GM12801 (cell line): ENCODE results near the gene CACNA1C.

Source experiments
- TF ChIP-seq, protein P1 (sequence below): IDR thresholded peaks from one replicate; pipeline ENCODE4 v1.5.1; 2011; ENCODE audit warnings: control low read depth; ENCODE audit not compliant: insufficient read length; ENCODE audit errors: extremely low read depth

Gene CACNA1C

DNA sequence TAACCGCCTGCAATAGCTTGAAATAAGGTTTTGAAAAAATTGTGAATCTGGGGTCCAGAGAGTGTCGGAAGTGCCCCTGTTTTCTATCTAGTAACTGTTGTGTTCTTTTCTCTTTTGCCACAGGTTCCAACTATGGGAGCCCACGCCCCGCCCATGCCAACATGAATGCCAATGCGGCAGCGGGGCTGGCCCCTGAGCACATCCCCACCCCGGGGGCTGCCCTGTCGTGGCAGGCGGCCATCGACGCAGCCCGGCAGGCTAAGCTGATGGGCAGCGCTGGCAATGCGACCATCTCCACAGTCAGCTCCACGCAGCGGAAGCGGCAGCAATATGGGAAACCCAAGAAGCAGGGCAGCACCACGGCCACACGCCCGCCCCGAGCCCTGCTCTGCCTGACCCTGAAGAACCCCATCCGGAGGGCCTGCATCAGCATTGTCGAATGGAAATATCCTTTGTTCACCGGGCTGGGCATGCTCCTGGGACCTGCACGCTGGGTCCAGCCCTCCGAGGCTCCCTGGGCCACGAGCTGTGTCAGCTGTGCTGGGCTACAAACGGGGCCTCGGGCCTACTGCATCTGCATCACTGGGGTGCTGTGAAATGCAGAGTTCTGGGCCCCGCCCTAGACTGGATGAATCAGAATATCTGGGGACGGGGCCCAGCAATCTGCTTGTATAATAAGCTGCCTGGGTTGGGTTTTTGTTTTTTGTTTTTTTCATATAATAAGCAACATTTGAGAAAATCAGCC lies 62.5 kb downstream of the CACNA1C start:
- TF ChIP-seq, protein P1, sequence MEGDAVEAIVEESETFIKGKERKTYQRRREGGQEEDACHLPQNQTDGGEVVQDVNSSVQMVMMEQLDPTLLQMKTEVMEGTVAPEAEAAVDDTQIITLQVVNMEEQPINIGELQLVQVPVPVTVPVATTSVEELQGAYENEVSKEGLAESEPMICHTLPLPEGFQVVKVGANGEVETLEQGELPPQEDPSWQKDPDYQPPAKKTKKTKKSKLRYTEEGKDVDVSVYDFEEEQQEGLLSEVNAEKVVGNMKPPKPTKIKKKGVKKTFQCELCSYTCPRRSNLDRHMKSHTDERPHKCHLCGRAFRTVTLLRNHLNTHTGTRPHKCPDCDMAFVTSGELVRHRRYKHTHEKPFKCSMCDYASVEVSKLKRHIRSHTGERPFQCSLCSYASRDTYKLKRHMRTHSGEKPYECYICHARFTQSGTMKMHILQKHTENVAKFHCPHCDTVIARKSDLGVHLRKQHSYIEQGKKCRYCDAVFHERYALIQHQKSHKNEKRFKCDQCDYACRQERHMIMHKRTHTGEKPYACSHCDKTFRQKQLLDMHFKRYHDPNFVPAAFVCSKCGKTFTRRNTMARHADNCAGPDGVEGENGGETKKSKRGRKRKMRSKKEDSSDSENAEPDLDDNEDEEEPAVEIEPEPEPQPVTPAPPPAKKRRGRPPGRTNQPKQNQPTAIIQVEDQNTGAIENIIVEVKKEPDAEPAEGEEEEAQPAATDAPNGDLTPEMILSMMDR: no peak

DNA sequence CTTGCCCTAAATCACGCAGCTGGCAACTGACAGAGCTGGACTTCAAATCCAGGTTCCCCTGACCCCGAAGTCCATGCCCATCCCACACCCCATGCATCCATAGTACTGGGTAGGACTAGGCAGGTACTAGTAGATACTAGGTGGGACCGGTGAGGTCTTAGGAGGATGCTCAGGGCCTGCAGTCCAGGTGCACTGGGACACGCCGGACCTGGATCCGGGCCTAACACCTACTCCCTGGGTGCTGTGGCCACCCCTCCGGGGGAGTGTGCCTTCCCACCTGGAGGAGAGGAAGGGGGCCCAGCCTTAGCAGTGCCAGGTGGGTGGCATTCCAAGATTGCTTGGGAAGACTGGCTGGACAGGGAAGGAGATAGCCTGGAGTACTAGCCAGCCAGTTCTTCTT lies 64.8 kb downstream of the CACNA1C start:
- TF ChIP-seq, protein P1: no peak

DNA sequence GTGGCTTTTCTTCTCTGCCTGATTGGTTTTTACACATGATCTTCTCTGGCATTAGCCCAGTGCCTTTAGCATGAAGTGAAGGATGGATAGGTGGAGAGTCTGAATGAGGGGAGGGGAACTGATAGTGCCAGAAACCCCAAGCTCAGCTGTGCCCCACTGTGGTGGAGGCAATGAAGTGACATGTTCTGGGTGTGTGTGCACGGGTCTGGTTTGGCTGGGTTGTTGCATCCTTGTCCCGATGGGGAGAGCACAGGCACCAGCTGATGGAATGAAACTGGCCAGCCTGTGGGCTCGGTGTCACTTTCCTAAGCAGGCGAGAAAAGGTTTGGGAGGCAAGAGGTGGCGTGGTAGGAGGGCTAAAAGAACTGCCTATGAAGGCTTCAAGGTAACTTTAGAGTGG lies 65.3 kb downstream of the CACNA1C start:
- TF ChIP-seq, protein P1: no peak

DNA sequence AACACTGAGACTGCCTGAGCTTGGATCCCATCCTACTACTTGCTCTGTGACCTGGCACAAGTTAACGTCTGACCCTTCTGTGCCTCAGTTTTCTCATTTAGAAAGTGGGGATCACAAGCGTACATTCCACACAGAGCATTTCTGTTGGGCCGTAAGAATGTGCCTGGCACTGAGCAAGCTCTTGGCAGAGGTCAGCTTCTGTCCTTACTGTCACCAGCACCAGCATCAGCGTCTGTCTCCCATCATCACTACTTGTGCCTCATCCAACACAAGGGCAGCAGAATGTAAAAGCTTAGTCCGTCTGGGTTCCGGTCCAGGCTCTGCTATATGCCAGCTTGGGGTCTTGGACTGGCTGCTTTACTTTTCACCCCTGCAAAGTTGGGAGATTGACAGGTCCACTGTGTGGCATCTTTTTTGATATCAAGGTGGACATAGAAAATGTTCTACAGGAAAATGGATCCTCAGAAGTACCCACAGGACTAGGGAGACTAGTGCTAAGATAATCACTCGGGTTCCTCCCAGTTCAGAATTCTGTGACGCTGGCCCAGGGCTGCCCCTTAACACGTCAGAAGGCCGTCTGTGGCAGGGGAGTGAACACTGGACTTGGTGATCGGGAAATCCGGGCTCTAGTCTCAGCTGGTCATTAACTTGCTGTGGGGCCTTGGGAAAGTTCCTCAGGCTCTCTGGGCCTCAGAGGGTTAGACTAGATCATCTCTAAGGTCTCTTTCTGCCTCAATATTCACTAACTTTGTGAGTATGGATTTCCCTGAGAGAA lies 65.9 kb downstream of the CACNA1C start:
- TF ChIP-seq, protein P1: no peak

DNA sequence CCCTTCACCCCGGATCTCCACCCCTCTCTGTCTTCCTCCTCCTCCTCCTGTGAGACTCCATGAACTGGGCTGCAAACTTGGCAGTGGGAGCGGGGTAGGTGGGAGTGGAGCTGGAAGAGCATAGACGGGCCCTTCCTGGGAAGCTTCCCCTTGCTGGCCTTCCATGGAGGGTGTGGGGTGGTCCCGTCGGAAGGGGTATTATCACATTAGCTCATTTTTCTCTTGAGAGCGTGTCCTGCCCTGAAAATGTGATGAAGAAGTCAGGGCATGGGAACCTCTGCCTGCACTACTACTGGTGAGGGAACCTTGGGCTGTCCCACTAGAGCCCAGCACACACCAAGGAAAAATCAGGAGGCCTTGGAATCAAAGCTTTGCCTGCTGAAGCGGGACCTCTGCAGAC lies 66.5 kb downstream of the CACNA1C start:
- TF ChIP-seq, protein P1: no peak

DNA sequence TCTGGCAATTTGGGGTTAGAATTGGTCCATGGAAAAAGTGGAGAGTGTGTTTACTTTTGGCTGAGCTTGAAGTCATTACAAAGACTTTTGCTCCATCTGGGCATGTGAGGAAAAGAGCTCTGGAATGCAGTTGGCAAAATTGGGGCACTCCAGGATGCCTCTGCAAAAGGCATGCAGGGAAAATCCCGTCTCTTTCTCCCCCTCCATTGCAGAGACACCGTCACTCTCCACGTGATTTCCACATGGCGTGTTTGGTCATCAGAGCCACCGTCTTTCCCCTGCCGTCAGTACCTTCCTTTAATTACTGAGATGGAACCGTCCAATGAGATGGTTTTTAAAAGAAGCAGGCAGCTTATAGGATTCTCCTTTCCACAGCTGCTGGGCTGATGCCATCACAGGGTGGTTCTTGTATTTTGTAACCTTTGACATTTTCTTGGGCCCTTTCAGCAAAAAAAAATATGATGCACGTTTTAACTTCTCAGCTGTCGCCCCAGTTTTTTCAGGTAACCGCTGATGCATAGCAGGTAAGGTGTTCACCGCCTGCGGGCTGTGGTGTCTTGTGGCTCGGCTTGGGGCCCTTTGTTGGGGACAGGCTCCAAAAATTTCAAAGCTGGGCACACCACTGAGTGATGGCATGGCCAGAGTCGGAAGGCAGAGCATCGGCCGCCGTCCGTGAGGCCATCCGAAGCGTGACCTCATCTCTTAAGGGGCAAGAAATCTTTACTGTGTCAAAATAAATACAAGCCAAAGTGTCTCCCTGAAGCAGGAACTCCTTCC lies 68.4 kb downstream of the CACNA1C start:
- TF ChIP-seq, protein P1: no peak

DNA sequence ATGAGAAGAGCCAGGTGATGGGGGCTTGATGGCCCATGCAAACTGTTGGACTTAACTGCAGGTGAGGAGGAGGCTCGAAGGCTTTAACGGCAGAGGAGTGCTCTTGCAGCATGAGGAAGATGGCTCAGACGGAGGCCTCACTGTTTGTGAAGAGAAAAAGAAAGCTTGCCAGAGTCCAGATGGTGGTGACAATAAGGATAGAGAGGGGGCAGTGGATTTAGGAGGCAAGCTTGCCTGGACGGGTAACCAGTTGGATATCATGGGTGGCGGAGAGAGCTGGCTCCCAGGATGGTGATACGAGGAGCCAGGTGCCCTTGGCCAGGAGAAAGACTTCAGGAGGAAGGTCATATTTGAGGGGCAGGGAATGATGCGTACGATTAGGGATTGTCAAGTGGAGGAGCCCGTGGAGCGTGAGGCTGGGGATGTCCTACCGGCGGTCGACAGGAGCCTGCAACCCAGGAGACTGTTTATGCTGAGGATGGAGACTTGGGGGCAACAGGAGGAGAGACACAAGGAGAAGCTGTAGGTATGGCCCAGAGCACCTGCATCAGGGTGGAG lies 71.8 kb downstream of the CACNA1C start:
- TF ChIP-seq, protein P1: no peak
